Activated T-cell treated with anti-CD3 and anti-CD28 coated beads, Interleukin-2, amount 50 U/mL, for 72 hours (primary cell): ENCODE measurements around the gene NBR1. TPM values are rescaled to one million over a fixed set of nuclear protein-coding genes. Genes with fewer than 3 reads are reported as not detected.
"Not testable (repeated sequence)": the region's sequence is repeated elsewhere in the genome, so short reads cannot be mapped to it uniquely, and the experiment has no call there.

Source experiments
- ATAC-seq, 2 donors: fragments of 150-1000 bp; cut with Tn5 transposase; replicated peaks in 1 of 2; 2 replicates each; pipeline ENCODE4 v1.10.0; 2021; ENCODE audit warnings: moderate library complexity in 2 of 2, mild to moderate bottlenecking in 1 of 2
- DNase-seq, 2 donors: peaks; one replicate each; pipeline ENCODE4 v3.0.0; 2021 to 2022; ENCODE audit warnings: mixed read lengths in 1 of 2
- H3K27ac Mint-ChIP-seq: one replicate; pipeline ENCODE4 v1.8.0; 2022; ENCODE audit warnings: mild to moderate bottlenecking, moderate library complexity, mixed read lengths
- H3K27me3 Mint-ChIP-seq: one replicate; pipeline ENCODE4 v1.8.0; 2022; ENCODE audit warnings: low read depth, mixed read lengths
- H3K36me3 Mint-ChIP-seq, 2 donors: one replicate each; pipeline ENCODE4 v1.8.0; 2022; ENCODE audit warnings: mixed read lengths in 2 of 2, mild to moderate bottlenecking in 1 of 2; ENCODE audit not compliant: insufficient read depth in 2 of 2
- H3K4me1 Mint-ChIP-seq: one replicate; pipeline ENCODE4 v1.8.0; 2022; ENCODE audit warnings: low read depth, mixed read lengths
- H3K4me3 Mint-ChIP-seq, 2 donors: one replicate each; pipeline ENCODE4 v1.8.0; 2022; ENCODE audit warnings: mild to moderate bottlenecking in 2 of 2, mixed read lengths in 2 of 2, moderate library complexity in 2 of 2
- H3K9me3 Mint-ChIP-seq, 2 donors: one replicate each; pipeline ENCODE4 v1.8.0; 2022; ENCODE audit warnings: mixed read lengths in 2 of 2
- total RNA-seq, 2 donors: library from RNA; stranded (reverse); gene quantifications; one replicate each; pipeline ENCODE4 v1.2.3, GENCODE V29; 2022

Gene NBR1
- total RNA-seq, 2 donors from 2014 or later: 86.3 to 92.1 TPM

GRCh38 chr17:43138531-43138930, 32.5 kb upstream of the NBR1 start:
- peaks cover 10 to 18% of the 10 kb centered on the region in 2 donors for H3K36me3 Mint-ChIP-seq
- H3K27ac Mint-ChIP-seq, H3K9me3 Mint-ChIP-seq, DNase-seq, H3K4me3 Mint-ChIP-seq, ATAC-seq, H3K27me3 Mint-ChIP-seq: not testable (repeated sequence)
- H3K4me1 Mint-ChIP-seq: peaks cover 12% of the 10 kb centered on the region

GRCh38 chr17:43140396-43141332, 30.4 kb upstream of the NBR1 start:
- H3K4me3 Mint-ChIP-seq: no peak overlapping the region
- ATAC-seq: no peak
- no peak for DNase-seq

GRCh38 chr17:43142153-43142552, 28.9 kb upstream of the NBR1 start:
- Mint-ChIP-seq H3K4me1 (no peaks in the 10 kb centered on the region), H3K4me3 (no peak overlapping the region), H3K27me3 (no peaks in the 10 kb centered on the region), H3K36me3 (peaks cover 3% of the 10 kb centered on the region in 2 donors), H3K9me3 (no peaks in the 10 kb centered on the region), H3K27ac (no peak overlapping the region)
- ATAC-seq (no peak), DNase-seq (no peak)

More at GRCh38 chr17:43140396-43141332, 30.4 kb upstream of the NBR1 start:
- Mint-ChIP-seq H3K4me1 (peaks cover 11% of the 10 kb centered on the region), H3K36me3 (peaks cover 3% of the 10 kb centered on the region in 2 donors), H3K27ac (peak overlapping the region; percentile 82), H3K9me3 (no peaks in the 10 kb centered on the region), H3K27me3 (no peaks in the 10 kb centered on the region)

- no peak for DNase-seq
- Mint-ChIP-seq H3K36me3 (peaks cover 3% of the 10 kb centered on the region in 2 donors), H3K27ac (no peak overlapping the region), H3K9me3 (no peaks in the 10 kb centered on the region), H3K4me1 (no peaks in the 10 kb centered on the region), H3K27me3 (no peaks in the 10 kb centered on the region), H3K4me3 (no peak overlapping the region)
- ATAC-seq: no peak
Observed at GRCh38 chr17:43143201-43143600, 27.8 kb upstream of the NBR1 start.

GRCh38 chr17:43146649-43147048, 24.4 kb upstream of the NBR1 start:
- ATAC-seq: no peak
- no peak for DNase-seq
- Mint-ChIP-seq H3K27me3 (no peaks in the 10 kb centered on the region), H3K9me3 (no peaks in the 10 kb centered on the region), H3K36me3 (peaks cover 0 to 1% of the 10 kb centered on the region in 2 donors), H3K4me1 (no peaks in the 10 kb centered on the region), H3K27ac (no peak overlapping the region), H3K4me3 (no peak overlapping the region)

- Mint-ChIP-seq H3K27ac (no peak overlapping the region), H3K4me3 (no peak overlapping the region), H3K9me3 (no peaks in the 10 kb centered on the region), H3K4me1 (no peaks in the 10 kb centered on the region), H3K36me3 (peaks cover 6 to 8% of the 10 kb centered on the region in 2 donors), H3K27me3 (no peaks in the 10 kb centered on the region)
- no peak for DNase-seq
- no peak for ATAC-seq
Observed at GRCh38 chr17:43151880-43152456, 19.0 kb upstream of the NBR1 start.

GRCh38 chr17:43153197-43153835, 17.7 kb upstream of the NBR1 start:
- H3K27me3 Mint-ChIP-seq, H3K4me1 Mint-ChIP-seq, H3K36me3 Mint-ChIP-seq, ATAC-seq, H3K9me3 Mint-ChIP-seq, H3K27ac Mint-ChIP-seq, DNase-seq, H3K4me3 Mint-ChIP-seq: not testable (repeated sequence)

- no peaks in the 10 kb centered on the region for H3K4me1 Mint-ChIP-seq
- H3K4me3 Mint-ChIP-seq: no peak overlapping the region
- no peaks in the 10 kb centered on the region for H3K9me3 Mint-ChIP-seq
- no peak for DNase-seq
- no peak for ATAC-seq
- no peaks in the 10 kb centered on the region for H3K27me3 Mint-ChIP-seq
- H3K27ac Mint-ChIP-seq: no peak overlapping the region
- peaks cover 7 to 8% of the 10 kb centered on the region in 2 donors for H3K36me3 Mint-ChIP-seq
Observed at GRCh38 chr17:43155666-43156065, 15.3 kb upstream of the NBR1 start.

GRCh38 chr17:43159232-43159631, 11.8 kb upstream of the NBR1 start:
- not testable (repeated sequence) for H3K9me3 Mint-ChIP-seq, H3K27me3 Mint-ChIP-seq, H3K36me3 Mint-ChIP-seq, H3K4me3 Mint-ChIP-seq, H3K4me1 Mint-ChIP-seq, ATAC-seq, H3K27ac Mint-ChIP-seq, DNase-seq

- not testable (repeated sequence) for H3K4me3 Mint-ChIP-seq, DNase-seq, H3K27ac Mint-ChIP-seq, ATAC-seq, H3K27me3 Mint-ChIP-seq, H3K9me3 Mint-ChIP-seq, H3K36me3 Mint-ChIP-seq, H3K4me1 Mint-ChIP-seq
Observed at GRCh38 chr17:43159957-43160356, 11.1 kb upstream of the NBR1 start.

- H3K4me1 Mint-ChIP-seq, H3K9me3 Mint-ChIP-seq, H3K36me3 Mint-ChIP-seq, DNase-seq, H3K27me3 Mint-ChIP-seq, ATAC-seq, H3K4me3 Mint-ChIP-seq: not testable (repeated sequence)
- H3K27ac Mint-ChIP-seq: peak overlapping the region; percentile 47
Observed at GRCh38 chr17:43165971-43166370, 5.0 kb upstream of the NBR1 start.

- Mint-ChIP-seq H3K4me1 (peaks cover 20% of the 10 kb centered on the region), H3K27me3 (no peaks in the 10 kb centered on the region), H3K9me3 (no peaks in the 10 kb centered on the region), H3K36me3 (peaks cover 3 to 4% of the 10 kb centered on the region in 2 donors), H3K4me3 (no peak overlapping the region), H3K27ac (no peak overlapping the region)
- DNase-seq (peak in 1 of 2 donors; percentile 21), ATAC-seq (peak; percentile 19 to 36)
Observed at GRCh38 chr17:43169561-43170139, 1.4 kb upstream of the NBR1 start.
